Thoracic aorta (tissue), 2 donors: ENCODE data around the gene GRIK4. TPM values are rescaled to one million over a fixed set of nuclear protein-coding genes. Genes with fewer than 3 reads are reported as not detected.
"Not testable (repeated sequence)": the region's sequence is repeated elsewhere in the genome, so short reads cannot be mapped to it uniquely, and the experiment has no call there.

Source experiments
- ATAC-seq: fragments of 150-250 bp; one replicate; pipeline ENCODE4 v1.8.0; 2017; ENCODE audit warnings: low read depth; ENCODE audit not compliant: insufficient number of reproducible peaks, low FRiP score
- DNase-seq: peaks from one replicate; pipeline ENCODE4 v3.0.0-alpha.2; 2020; ENCODE audit warnings: low spot score
- H3K27ac ChIP-seq, 2 donors: fragments of 200-600 bp; sonication (generic); 1 replicate in 1 of 2; 2 replicates in 1 of 2; pipeline ENCODE4 v1.5.1; 2016; ENCODE audit warnings: mild to moderate bottlenecking in 2 of 2, moderate library complexity in 2 of 2
- H3K27me3 ChIP-seq: fragments of 200-600 bp; sonication (generic); replicated peaks from 2 replicates; pipeline ENCODE4 v1.6.0; 2016; ENCODE audit warnings: mild to moderate bottlenecking; ENCODE audit not compliant: insufficient read depth
- H3K36me3 ChIP-seq: fragments of 200-600 bp; sonication (generic); one replicate; pipeline ENCODE4 v1.5.1; 2016
- H3K4me1 ChIP-seq, 2 donors: fragments of 200-600 bp; sonication (generic); 1 replicate in 1 of 2; 2 replicates in 1 of 2; pipeline versions ENCODE4 v1.5.1 to v1.6.0; 2016; ENCODE audit warnings: low read depth in 2 of 2, mild to moderate bottlenecking in 1 of 2; ENCODE audit not compliant: control insufficient read depth in 1 of 2
- H3K4me3 ChIP-seq: fragments of 200-600 bp; sonication (generic); 2 replicates; pipeline ENCODE4 v1.5.1; 2016; ENCODE audit warnings: mild to moderate bottlenecking
- H3K9me3 ChIP-seq: fragments of 200-600 bp; sonication (generic); 2 replicates; pipeline ENCODE4 v1.5.1; 2016
- CTCF ChIP-seq: fragments of 200-600 bp; sonication (generic); IDR thresholded peaks from one replicate; pipeline ENCODE4 v1.5.1; 2019; ENCODE audit warnings: antibody characterized with exemption
- total RNA-seq, 2 donors: library from RNA; depleted of rRNA; stranded (reverse); fragments of >200 nt; gene quantifications; one replicate each; pipeline versions ENCODE4 v1.1.0 to v1.2.3, GENCODE V29; 2016

The GRIK4 gene
- total RNA-seq, 2 donors from 2014 or later: not detected

GRCh38 chr11:121023848-121024751, 512.6 kb downstream of the GRIK4 start, which contains the start of gene TBCEL:
Gene TBCEL (plus strand): TSS chr11:121024102. CDS start chr11:121045691, 21,589 bp downstream.
- ATAC-seq: peak; percentile 79
- H3K27me3 ChIP-seq: no peaks in the 10 kb centered on the region
- H3K4me1 ChIP-seq: peaks cover 7 to 22% of the 10 kb centered on the region in 2 donors
- DNase-seq: peak; percentile 60
- H3K36me3 ChIP-seq: no peaks in the 10 kb centered on the region
- no peak within 1 kb of the TSS for H3K27ac ChIP-seq
- TF ChIP-seq CTCF: no peak
- H3K4me3 ChIP-seq: peak within 1 kb of the TSS; percentile 84
- H3K9me3 ChIP-seq: no peaks in the 10 kb centered on the region

- Histone ChIP-seq H3K27me3 (no peaks in the 10 kb centered on the region), H3K36me3 (no peaks in the 10 kb centered on the region), H3K9me3 (no peaks in the 10 kb centered on the region), H3K4me3 (peak overlapping the region; percentile 84), H3K4me1 (peaks cover 7 to 22% of the 10 kb centered on the region in 2 donors), H3K27ac (no peak overlapping the region)
- TF ChIP-seq CTCF: no peak
- no peak for ATAC-seq
- no peak for DNase-seq
Measured at GRCh38 chr11:121024989-121025388, 513.4 kb downstream of the GRIK4 start.

GRCh38 chr11:121029153-121029552, 517.6 kb downstream of the GRIK4 start:
- Histone ChIP-seq H3K4me1 (peaks cover 7 to 16% of the 10 kb centered on the region in 2 donors), H3K36me3 (no peaks in the 10 kb centered on the region), H3K4me3 (no peak overlapping the region), H3K9me3 (no peaks in the 10 kb centered on the region), H3K27me3 (no peaks in the 10 kb centered on the region), H3K27ac (no peak overlapping the region)
- no peak for TF ChIP-seq CTCF
- ATAC-seq: no peak
- no peak for DNase-seq

GRCh38 chr11:121029813-121030445, 518.4 kb downstream of the GRIK4 start:
- no peak for TF ChIP-seq CTCF
- Histone ChIP-seq H3K27me3 (no peaks in the 10 kb centered on the region), H3K27ac (no peak overlapping the region), H3K9me3 (no peaks in the 10 kb centered on the region), H3K36me3 (no peaks in the 10 kb centered on the region), H3K4me3 (no peak overlapping the region), H3K4me1 (peaks cover 6 to 11% of the 10 kb centered on the region in 2 donors)
- ATAC-seq (no peak), DNase-seq (no peak)

GRCh38 chr11:121031167-121031566, 519.6 kb downstream of the GRIK4 start:
- DNase-seq: no peak
- no peaks in the 10 kb centered on the region for H3K9me3 ChIP-seq
- no peaks in the 10 kb centered on the region for H3K27me3 ChIP-seq
- no peak overlapping the region for H3K27ac ChIP-seq
- H3K4me3 ChIP-seq: no peak overlapping the region
- no peak for ATAC-seq
- no peaks in the 10 kb centered on the region for H3K36me3 ChIP-seq
- no peaks in the 10 kb centered on the region for H3K4me1 ChIP-seq
- no peak for TF ChIP-seq CTCF

- H3K9me3 ChIP-seq, DNase-seq, H3K27me3 ChIP-seq, H3K27ac ChIP-seq, H3K4me1 ChIP-seq, H3K36me3 ChIP-seq, ATAC-seq, H3K4me3 ChIP-seq: not testable (repeated sequence)
Measured at GRCh38 chr11:121031648-121032047, 520.1 kb downstream of the GRIK4 start.
